ENCODE data around the gene AOC3.
"Not testable (repeated sequence)": the region's sequence is repeated elsewhere in the genome, so short reads cannot be mapped to it uniquely, and the experiment has no call there.

Gene AOC3

GRCh38 chr17:42886283-42887176, 35.5 kb downstream of the AOC3 start:
- TF ChIP-seq POLR2A (IDR thresholded peaks at IDR 0.05; ENCODE audit: low read length) (no peak), GATA1 (IDR thresholded peaks at IDR 0.05; ENCODE audit: low read depth, low read length) (no peak)
- DNase-seq, result no peak

DNA sequence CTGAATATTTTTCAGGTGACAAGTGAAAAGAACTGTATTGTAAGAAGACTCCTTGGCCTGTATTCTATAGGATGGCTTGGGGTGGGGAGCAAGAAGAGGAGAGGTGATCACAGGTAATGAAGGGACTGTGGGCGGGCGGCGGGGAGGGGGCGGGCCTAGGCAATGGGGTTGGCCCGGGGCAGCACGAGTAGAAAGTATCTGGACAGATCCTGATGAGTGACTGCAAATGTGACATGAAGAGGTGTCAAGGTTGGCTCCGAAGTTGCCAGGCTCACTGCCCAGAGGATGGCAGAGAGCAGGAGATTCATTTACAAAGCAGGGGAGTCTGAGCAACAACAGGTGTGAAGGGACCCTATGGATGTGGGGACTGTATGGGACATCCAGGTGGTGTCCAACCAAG, 38.8 kb downstream of the AOC3 start:
- DNase-seq, result no peak
- no peak for TF ChIP-seq POLR2A (IDR thresholded peaks at IDR 0.05; ENCODE audit: low read length)
- TF ChIP-seq GATA1 (IDR thresholded peaks at IDR 0.05; ENCODE audit: low read depth, low read length), result no peak

- no peak for DNase-seq
- TF ChIP-seq POLR2A (IDR thresholded peaks at IDR 0.05; ENCODE audit: low read length), result no peak
- TF ChIP-seq GATA1 (IDR thresholded peaks at IDR 0.05; ENCODE audit: low read depth, low read length), result no peak
Measured at GRCh38 chr17:42891539-42892152, 40.6 kb downstream of the AOC3 start.

DNA sequence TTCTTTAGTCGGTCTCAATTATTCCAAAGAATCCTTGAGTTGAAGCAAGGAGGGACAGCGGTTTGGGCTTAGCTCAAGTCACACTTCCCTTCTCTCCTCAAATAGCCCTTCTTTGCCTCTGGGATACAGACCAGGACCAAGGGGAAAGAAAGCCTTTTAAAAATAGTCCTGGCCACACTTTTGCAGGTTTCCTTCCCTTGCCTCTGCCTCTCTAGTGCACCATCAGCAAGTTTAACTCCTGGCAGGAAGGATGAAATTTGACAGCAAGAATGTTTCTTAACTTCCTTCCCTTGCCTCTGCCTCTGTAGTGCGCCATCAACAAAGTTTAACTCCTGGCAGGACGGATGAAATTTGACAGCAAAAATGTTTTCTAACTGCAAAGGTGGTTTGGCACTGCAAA, 42.4 kb downstream of the AOC3 start:
- TF ChIP-seq POLR2A (IDR thresholded peaks at IDR 0.05; ENCODE audit: low read length) (no peak), GATA1 (IDR thresholded peaks at IDR 0.05; ENCODE audit: low read depth, low read length) (no peak)

DNA sequence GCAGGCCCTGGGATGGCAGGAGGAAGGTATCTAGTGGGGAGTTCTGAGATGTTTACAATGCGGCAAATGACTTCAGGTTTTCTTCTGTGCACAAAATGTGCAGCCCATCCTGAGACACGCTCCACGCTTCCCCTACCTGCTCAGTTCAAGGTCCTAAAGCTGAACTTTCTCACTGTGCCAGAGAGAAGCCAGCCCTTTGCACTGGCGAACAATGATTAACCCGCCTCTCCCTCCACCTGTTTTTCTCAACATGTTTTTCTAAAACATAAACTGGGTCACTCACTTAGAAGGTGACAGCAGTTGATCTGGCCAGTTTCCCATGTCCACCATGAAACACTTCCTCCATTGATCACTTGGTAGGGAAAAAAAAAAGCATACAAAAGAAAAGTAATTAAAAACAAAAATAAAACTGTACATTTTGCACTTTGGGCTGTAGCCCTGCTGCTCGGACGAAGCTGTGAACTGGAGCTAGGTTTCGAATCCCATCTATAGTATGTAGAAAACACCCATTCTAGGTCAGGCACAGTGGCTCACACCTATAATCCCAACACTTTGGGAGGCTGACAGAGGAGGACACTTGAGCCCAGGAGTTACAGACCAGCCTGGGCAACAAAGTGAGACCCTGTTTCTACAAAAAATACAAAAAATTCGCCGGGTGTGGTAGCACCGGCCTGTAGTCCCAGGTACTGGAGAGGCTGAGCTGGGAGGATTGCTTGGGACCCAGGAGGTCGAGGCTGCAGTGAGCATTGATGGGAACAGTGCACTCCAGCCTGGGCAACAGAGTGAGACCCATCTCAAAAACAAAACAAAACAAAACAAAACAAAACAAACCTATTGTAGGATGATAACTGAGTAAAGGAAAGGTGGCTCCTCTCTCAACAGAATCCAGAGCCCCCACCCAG, 43.5 kb downstream of the AOC3 start:
- DNase-seq, result no peak
- TF ChIP-seq GATA1 (IDR thresholded peaks at IDR 0.05; ENCODE audit: low read depth, low read length), result no peak
- no peak for TF ChIP-seq POLR2A (IDR thresholded peaks at IDR 0.05; ENCODE audit: low read length)

More for the DNA sequence above, 42.4 kb downstream of the AOC3 start:
- no peak for DNase-seq

- DNase-seq, result no peak
- TF ChIP-seq POLR2A (IDR thresholded peaks at IDR 0.05; ENCODE audit: low read length) (no peak), GATA1 (IDR thresholded peaks at IDR 0.05; ENCODE audit: low read depth, low read length) (no peak)
Measured at GRCh38 chr17:42895185-42895555, 44.2 kb downstream of the AOC3 start.

GRCh38 chr17:42898147-42898811, 47.3 kb downstream of the AOC3 start:
- DNase-seq, result no peak

DNA sequence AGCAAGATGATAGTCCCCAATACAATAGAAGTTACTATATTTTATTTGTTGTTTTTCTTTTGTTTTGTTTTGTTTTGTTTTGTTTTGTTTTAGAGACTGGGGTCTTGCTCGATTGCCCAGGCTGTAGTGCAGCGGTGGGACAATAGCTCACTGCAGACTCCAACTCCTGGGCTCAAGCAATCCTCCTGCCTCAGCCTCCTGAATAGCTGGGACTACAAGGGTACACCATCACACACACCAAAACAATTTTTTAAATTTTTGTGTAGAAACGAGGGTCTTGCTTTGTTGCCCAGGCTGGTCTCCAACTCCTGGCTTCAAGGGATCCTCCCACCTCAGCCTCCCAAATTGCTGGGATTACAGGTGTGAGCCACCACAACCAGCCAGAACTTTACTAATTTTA, 49.0 kb downstream of the AOC3 start:
- DNase-seq, result not testable (repeated sequence)

More at GRCh38 chr17:42898147-42898811, 47.3 kb downstream of the AOC3 start:
- TF ChIP-seq POLR2A (IDR thresholded peaks at IDR 0.05; ENCODE audit: low read length) (no peak), GATA1 (IDR thresholded peaks at IDR 0.05; ENCODE audit: low read depth, low read length) (no peak)

DNA sequence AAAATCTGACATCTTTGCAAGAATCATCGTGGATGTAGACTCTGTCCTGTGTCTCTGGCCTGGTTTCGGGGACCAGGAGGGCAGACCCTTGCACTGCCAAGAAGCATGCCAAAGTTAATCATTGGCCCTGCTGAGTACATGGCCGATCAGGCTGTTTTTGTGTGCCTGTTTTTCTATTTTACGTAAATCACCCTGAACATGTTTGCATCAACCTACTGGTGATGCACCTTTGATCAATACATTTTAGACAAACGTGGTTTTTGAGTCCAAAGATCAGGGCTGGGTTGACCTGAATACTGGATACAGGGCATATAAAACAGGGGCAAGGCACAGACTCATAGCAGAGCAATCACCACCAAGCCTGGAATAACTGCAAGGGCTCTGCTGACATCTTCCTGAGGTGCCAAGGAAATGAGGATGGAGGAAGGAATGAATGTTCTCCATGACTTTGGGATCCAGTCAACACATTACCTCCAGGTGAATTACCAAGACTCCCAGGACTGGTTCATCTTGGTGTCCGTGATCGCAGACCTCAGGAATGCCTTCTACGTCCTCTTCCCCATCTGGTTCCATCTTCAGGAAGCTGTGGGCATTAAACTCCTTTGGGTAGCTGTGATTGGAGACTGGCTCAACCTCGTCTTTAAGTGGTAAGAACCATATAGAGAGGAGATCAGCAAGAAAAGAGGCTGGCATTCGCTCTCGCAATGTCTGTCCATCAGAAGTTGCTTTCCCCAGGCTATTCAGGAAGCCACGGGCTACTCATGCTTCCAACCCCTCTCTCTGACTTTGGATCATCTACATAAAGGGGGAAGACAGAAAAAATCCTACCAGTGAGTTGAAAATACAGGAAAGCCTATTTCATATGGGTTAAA, 49.7 kb downstream of the AOC3 start, which contains the start of gene G6PC1:
Gene G6PC1, plus strand, starts transcription at position 340 of the 872 bp plus-strand sequence. Its CDS starts 78 bp downstream, at position 418.
- no peak for DNase-seq

GRCh38 chr17:42901535-42902229, 50.7 kb downstream of the AOC3 start:
- no peak for TF ChIP-seq GATA1 (IDR thresholded peaks at IDR 0.05; ENCODE audit: low read depth, low read length)
- no peak for TF ChIP-seq POLR2A (IDR thresholded peaks at IDR 0.05; ENCODE audit: low read length)
- no peak for DNase-seq

More for the DNA sequence above, 49.7 kb downstream of the AOC3 start, which contains the start of gene G6PC1:
- no peak for TF ChIP-seq GATA1 (IDR thresholded peaks at IDR 0.05; ENCODE audit: low read depth, low read length)
- no peak for TF ChIP-seq POLR2A (IDR thresholded peaks at IDR 0.05; ENCODE audit: low read length)

- TF ChIP-seq POLR2A (IDR thresholded peaks at IDR 0.05; ENCODE audit: low read length) (no peak), GATA1 (IDR thresholded peaks at IDR 0.05; ENCODE audit: low read depth, low read length) (no peak)
- DNase-seq, result no peak
Measured at GRCh38 chr17:42904110-42904469, 53.1 kb downstream of the AOC3 start.
